ENCODE data around the gene GPBP1.
A peak's percentile ranks its signal among the peaks of the same experiment; 100 is the strongest.

GRCh38 chr5:57298985-57299491, 125.2 kb downstream of the GPBP1 start:
- TF ChIP-seq EZH2 (optimal IDR thresholded peaks at IDR 0.05; ENCODE audit: low read depth, low read length) (no peak), CTCF (IDR thresholded peaks at IDR 0.05; ENCODE audit: low read length) (peak; percentile 65), EZH2phosphoT487 (IDR thresholded peaks at IDR 0.05; ENCODE audit: low read length) (no peak)
